GM18867 (cell line): ENCODE results near the gene TSPAN4.

ENCODE experiments used
- ATAC-seq: cut with Tn5 transposase; IDR thresholded peaks from one replicate; pipeline ENCODE4 v1.9.1; 2021; ENCODE audit warnings: mild to moderate bottlenecking, moderate library complexity; ENCODE audit not compliant: unreplicated experiment

TSPAN4 gene

GRCh38 chr11:842370-843002 is at the start of gene TSPAN4, which contains the start of gene POLR2L:
TSS of gene TSPAN4 (plus strand) at chr11:842852. CDS start at chr11:850305, 7,453 bp downstream.
TSS of gene POLR2L (minus strand) at chr11:842529. CDS start at chr11:842508, 21 bp downstream.
- peak; percentile 62 for ATAC-seq

GRCh38 chr11:792873-793272 is 49.8 kb upstream of the TSPAN4 start:
- ATAC-seq, result no peak

GRCh38 chr11:793556-793955 is 49.1 kb upstream of the TSPAN4 start:
- no peak for ATAC-seq

- no peak for ATAC-seq
These were observed 48.5 kb upstream of the TSPAN4 start for GRCh38 chr11:794013-794765.

GRCh38 chr11:794766-795633 is 47.7 kb upstream of the TSPAN4 start:
- ATAC-seq, result no peak

- ATAC-seq, result peak; percentile 23
These were observed 46.8 kb upstream of the TSPAN4 start for GRCh38 chr11:795634-796564.

- ATAC-seq, result no peak
These were observed 45.9 kb upstream of the TSPAN4 start for GRCh38 chr11:796565-797295.

GRCh38 chr11:797296-798092 is 45.2 kb upstream of the TSPAN4 start:
- ATAC-seq, result peak; percentile 36

GRCh38 chr11:798093-798713 is 44.4 kb upstream of the TSPAN4 start, which contains the start of gene SLC25A22:
TSS of gene SLC25A22 (minus strand) at chr11:798281. CDS start at chr11:795006, 3,275 bp downstream.
- ATAC-seq, result peak; percentile 67

- ATAC-seq, result no peak
These were observed 42.9 kb upstream of the TSPAN4 start for GRCh38 chr11:799641-800316.

- ATAC-seq, result no peak
These were observed 42.2 kb upstream of the TSPAN4 start for GRCh38 chr11:800473-800872.

- no peak for ATAC-seq
These were observed 41.4 kb upstream of the TSPAN4 start for GRCh38 chr11:801097-801780.

- ATAC-seq, result no peak
These were observed 40.5 kb upstream of the TSPAN4 start for GRCh38 chr11:802018-802617.

GRCh38 chr11:802693-803466 is 39.8 kb upstream of the TSPAN4 start:
- no peak for ATAC-seq

- no peak for ATAC-seq
These were observed 39.2 kb upstream of the TSPAN4 start for GRCh38 chr11:803467-803742.
